ENCODE results near the gene AAMDC.
"Not testable (repeated sequence)": the region's sequence is repeated elsewhere in the genome, so short reads cannot be mapped to it uniquely, and the experiment has no call there.

AAMDC gene

DNA sequence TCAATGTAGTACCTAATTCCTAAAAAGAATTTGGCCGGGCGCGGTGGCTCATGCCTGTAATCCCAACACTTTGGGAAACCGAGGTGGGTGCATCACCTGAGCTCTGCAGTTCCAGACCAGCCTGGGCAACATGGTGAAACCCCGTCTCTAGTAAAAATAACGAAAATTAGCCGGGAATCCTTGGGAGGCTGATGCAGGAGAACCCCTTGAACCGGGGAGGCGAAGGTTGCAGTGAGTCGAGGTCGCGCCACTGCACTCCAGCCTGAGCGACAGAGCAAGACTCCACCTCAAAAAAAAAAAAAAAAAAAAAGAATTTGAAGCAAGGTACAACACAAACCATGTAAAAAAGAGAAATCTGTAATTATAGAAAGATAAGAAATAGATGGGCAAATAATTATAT is 1.2 kb downstream of the AAMDC start:
- DNase-seq, result not testable (repeated sequence)

- DNase-seq, result no peak
Observed at GRCh38 chr11:77823775-77824174, 2.8 kb downstream of the AAMDC start.

DNA sequence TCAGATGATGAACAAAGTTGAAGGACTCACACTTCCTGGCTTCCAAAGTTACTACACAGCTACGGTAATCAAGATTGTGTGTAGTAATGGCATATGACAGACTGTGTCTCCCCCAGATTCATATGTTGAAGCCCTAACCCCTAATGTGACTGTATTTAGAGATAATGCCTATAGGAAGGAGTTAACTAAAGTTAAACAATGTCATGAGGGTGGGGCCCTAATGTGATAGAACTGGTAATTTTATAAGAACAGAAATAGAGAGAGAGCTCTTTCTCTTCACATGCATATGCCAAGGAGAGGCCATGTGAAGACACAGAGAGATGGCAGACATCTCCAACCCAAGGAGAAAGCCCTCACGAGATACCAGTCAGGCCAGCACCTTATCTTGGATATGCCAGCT is 8.0 kb downstream of the AAMDC start:
- no peak for DNase-seq

DNA sequence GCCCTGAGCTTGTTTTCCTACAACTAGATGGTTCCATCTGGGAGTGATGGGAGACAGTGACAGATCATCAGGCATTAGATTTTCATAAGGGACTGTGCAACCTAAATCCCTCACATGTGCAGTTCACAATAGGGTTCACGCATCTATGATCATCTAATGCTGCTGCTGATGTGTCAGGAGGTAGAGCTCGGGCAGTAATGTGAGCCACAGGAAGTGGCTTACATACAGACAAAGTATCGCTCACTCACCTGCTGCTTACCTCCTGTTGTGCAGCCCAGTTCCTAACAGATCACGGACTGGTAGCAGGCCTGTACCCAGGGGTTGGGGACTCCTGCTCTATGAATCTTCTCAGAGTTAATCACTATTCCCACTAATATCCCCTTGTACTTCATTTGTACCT is 12.4 kb downstream of the AAMDC start:
- DNase-seq, result no peak

- no peak for DNase-seq
Observed at GRCh38 chr11:77842441-77843121, 21.6 kb downstream of the AAMDC start.

DNA sequence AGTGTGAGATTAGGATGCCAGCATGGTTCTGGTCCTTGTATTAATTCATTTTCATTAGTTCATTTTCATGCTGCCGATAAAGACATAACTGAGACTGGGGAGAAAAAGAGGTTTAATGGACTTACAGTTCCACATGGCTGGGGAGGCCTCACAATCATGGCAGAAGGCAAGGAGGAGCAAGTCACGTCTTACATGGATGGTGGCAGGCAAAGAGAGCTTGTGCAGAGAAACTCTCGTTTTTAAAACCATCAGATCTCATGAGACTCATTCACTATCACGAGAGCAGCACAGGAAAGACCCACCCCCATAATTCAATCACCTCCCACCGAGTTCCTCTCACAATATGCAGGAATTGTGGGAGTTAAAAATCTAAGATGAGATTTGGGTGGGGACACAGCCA is 22.8 kb downstream of the AAMDC start:
- not testable (repeated sequence) for DNase-seq

GRCh38 chr11:77851503-77851902 is 30.6 kb downstream of the AAMDC start:
- DNase-seq, result no peak

DNA sequence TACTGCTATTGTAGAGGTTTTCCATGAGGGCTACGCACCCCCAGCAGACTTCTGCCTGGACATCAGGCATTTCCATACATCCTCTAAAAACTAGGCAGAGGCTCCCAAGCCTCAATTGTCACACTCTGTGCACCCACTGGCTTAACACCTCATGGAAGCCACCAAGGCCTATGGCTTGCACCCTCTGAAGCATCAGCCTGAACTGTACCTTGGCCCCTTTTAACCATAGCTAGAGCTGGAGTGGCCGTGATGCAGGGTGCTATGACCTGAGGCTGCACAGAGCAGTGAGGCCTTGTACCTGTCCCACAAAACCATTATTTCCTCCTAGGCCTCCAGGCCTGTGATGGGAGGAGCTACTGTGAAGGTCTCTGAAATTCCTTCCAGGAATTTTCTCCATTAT is 33.9 kb downstream of the AAMDC start:
- no peak for DNase-seq

GRCh38 chr11:77857906-77858457 is 37.0 kb downstream of the AAMDC start:
- not testable (repeated sequence) for DNase-seq

GRCh38 chr11:77861444-77861843 is 40.5 kb downstream of the AAMDC start:
- not testable (repeated sequence) for DNase-seq

GRCh38 chr11:77865805-77866204 is 44.9 kb downstream of the AAMDC start:
- no peak for DNase-seq

GRCh38 chr11:77866336-77866735 is 45.4 kb downstream of the AAMDC start:
- no peak for DNase-seq

DNA sequence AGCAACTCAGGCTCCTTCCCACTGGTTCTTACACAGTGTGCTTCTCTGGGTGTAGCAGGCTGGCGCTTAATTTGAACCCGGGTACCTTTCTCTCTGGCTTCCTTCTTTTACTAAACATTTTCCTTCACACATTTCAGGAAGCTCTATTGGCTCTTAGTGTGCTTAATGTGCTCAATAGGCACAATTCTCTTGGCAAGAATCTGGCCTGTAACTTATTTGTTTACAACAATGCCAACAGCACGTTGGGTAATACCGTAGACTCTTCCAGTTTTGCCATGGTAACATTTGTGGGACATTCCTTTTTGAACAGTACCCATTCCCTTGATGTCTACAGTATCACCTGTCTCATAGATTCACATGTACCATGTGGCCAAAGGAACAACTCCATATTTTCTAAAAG is 47.8 kb downstream of the AAMDC start:
- DNase-seq, result no peak

GRCh38 chr11:77871855-77872254 is 50.9 kb downstream of the AAMDC start:
- DNase-seq, result no peak

DNA sequence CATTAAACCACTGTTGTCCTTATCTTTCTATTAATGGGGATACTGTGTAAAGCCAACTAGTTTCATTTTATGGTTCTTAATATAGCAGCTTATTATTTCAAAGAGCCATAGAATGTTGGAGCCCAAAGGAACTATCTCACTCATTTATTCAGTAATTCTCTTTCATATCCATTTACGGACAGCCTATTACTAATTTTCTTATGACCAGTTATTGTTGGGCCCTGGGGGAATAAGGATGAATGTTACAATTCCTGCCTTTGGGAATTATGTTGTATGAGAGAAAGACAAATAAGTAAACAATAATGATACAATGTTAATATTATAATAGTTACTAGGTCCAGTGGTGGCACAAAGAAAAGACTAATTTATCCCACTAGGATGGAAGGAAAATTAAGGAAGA is 52.4 kb downstream of the AAMDC start:
- DNase-seq, result no peak

- no peak for DNase-seq
Observed at GRCh38 chr11:77874206-77874605, 53.3 kb downstream of the AAMDC start.

- no peak for DNase-seq
Observed at GRCh38 chr11:77876045-77876444, 55.1 kb downstream of the AAMDC start.

GRCh38 chr11:77878247-77878646 is 57.3 kb downstream of the AAMDC start:
- not testable (repeated sequence) for DNase-seq

GRCh38 chr11:77879218-77879617 is 58.3 kb downstream of the AAMDC start:
- no peak for DNase-seq

DNA sequence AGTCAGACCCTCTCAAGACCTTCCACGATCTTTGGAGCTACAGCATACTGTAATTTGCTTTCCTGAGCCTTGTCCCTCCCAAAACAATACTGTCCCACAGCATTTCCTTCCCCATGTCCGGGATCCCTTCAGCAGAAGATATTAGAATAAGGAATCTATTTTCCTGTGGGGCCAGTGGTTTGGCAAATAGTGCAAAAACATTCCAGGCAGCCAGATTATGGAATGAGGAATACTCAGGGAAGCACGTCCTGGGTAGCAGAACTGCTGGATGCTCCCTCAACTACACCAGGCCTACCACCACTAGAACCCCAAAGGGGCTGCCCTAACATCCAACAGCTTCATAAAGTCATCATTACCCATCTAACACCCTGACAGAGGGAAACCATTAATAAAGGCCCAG is 61.5 kb downstream of the AAMDC start:
- no peak for DNase-seq

DNA sequence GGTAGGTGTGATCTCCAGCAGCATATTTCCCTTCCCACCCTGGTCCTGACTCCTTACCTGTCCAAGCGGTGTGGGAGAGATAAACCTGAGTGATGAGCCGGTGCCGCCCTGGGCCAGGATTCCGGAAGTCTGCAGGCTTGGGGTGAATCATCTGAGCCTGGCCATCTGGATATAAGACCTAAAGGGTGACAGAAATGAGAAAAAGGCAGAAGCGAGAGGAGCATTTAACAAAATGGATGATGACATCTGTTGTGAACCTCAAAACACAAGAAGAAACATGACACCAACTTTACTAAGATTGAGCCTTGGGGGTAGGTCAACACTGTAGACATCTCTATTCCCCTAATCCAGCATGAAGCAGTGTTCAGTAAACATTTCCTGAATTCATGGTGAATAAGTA is 62.8 kb downstream of the AAMDC start:
- DNase-seq, result no peak

GRCh38 chr11:77884186-77884828 is 63.4 kb downstream of the AAMDC start:
- no peak for DNase-seq

- DNase-seq, result no peak
Observed at GRCh38 chr11:77884829-77885190, 63.9 kb downstream of the AAMDC start.

- DNase-seq, result no peak
Observed at GRCh38 chr11:77886401-77886800, 65.5 kb downstream of the AAMDC start.

- DNase-seq, result not testable (repeated sequence)
Observed at GRCh38 chr11:77889045-77889444, 68.1 kb downstream of the AAMDC start.
